Neural cell (in vitro differentiated cells): ENCODE measurements around the gene SDK1.

Experiments used
- EP300 ChIP-seq: fragments of 450-650 bp; conservative IDR thresholded peaks from 2 replicates; pipeline ENCODE4 v1.6.1; 2014; ENCODE audit warnings: antibody characterized with exemption, mild to moderate bottlenecking, moderate library complexity; ENCODE audit not compliant: poor library complexity, severe bottlenecking
- EZH2 ChIP-seq: fragments of 200-600, 300-800 bp; shearing (Covaris generic), sonication (generic); IDR thresholded peaks from 2 replicates; pipeline ENCODE4 v1.6.1; 2014; ENCODE audit warnings: antibody characterized with exemption, low read length, borderline replicate concordance, mild to moderate bottlenecking; ENCODE audit not compliant: insufficient read depth, poor library complexity, severe bottlenecking
- MXI1 ChIP-seq: fragments of 450-650 bp; conservative IDR thresholded peaks from 2 replicates; pipeline ENCODE4 v1.6.1; 2014; ENCODE audit warnings: antibody characterized with exemption, mild to moderate bottlenecking; ENCODE audit not compliant: poor library complexity, severe bottlenecking
- POLR2AphosphoS5 ChIP-seq: IDR thresholded peaks from 2 replicates; pipeline ENCODE4 v1.6.1; 2012
- RAD21 ChIP-seq: fragments of 450-650 bp; conservative IDR thresholded peaks from 2 replicates; pipeline ENCODE4 v1.6.1; 2014; ENCODE audit warnings: antibody characterized with exemption, mild to moderate bottlenecking, moderate library complexity
- SMC3 ChIP-seq: fragments of 450-650 bp; conservative IDR thresholded peaks from 2 replicates; pipeline ENCODE4 v1.6.1; 2014; ENCODE audit warnings: antibody characterized with exemption, mild to moderate bottlenecking, moderate library complexity; ENCODE audit not compliant: poor library complexity
- TAF1 ChIP-seq: IDR thresholded peaks from 2 replicates; pipeline ENCODE4 v1.6.1; 2012; ENCODE audit warnings: low read depth
- TF ChIP-seq, protein P1 (sequence below): fragments of 450-650 bp; IDR thresholded peaks from 2 replicates; pipeline ENCODE4 v1.5.1; 2014; ENCODE audit warnings: antibody characterized with exemption, mild to moderate bottlenecking, moderate library complexity; ENCODE audit not compliant: poor library complexity, severe bottlenecking
- TF ChIP-seq, protein P2 (sequence below): IDR thresholded peaks from 2 replicates; pipeline ENCODE4 v1.6.1; 2012; ENCODE audit warnings: borderline replicate concordance

DNA sequence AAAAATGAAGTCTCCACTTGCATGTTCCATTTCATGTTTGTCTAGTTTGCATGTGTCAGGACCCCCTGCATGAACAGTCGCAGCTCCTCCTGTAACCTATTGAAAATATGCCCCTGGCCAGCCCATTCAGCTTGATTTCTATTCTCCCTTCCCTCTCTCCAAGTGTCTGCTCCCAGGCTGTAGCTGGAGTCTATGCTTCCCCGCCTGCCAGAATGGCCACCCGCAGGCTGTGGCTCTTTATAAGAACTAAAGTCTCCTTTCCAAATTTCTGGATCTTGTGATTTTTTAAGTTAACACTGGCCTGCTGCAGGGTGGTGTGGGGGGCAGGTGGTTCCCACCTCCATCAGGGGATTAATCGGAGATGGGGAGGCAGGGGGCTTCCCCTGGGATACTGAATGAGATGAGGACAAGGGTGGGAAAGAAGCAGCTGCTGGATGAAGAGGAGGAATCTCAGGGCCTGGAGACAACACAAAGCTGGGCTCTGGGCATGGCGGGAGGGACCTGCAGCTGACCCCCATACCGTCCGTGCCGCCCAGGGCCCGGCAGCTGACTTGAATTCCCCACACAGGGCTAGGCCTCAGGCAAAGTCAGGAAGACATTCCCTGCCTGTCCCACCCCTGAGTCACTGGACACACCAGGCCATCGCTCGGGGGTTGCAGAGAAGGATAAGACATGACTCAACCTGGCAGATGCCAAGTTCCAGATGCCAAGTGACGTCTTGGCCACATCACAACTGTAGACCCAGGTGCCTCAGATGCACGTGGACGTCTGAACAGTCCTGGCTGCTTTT, 981.6 kb downstream of the SDK1 start:
- TF ChIP-seq, protein P1, sequence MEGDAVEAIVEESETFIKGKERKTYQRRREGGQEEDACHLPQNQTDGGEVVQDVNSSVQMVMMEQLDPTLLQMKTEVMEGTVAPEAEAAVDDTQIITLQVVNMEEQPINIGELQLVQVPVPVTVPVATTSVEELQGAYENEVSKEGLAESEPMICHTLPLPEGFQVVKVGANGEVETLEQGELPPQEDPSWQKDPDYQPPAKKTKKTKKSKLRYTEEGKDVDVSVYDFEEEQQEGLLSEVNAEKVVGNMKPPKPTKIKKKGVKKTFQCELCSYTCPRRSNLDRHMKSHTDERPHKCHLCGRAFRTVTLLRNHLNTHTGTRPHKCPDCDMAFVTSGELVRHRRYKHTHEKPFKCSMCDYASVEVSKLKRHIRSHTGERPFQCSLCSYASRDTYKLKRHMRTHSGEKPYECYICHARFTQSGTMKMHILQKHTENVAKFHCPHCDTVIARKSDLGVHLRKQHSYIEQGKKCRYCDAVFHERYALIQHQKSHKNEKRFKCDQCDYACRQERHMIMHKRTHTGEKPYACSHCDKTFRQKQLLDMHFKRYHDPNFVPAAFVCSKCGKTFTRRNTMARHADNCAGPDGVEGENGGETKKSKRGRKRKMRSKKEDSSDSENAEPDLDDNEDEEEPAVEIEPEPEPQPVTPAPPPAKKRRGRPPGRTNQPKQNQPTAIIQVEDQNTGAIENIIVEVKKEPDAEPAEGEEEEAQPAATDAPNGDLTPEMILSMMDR = no peak
- no peak for TF ChIP-seq EZH2
- no peak for TF ChIP-seq TAF1
- TF ChIP-seq EP300 = no peak
- TF ChIP-seq RAD21 = no peak
- TF ChIP-seq POLR2AphosphoS5 = no peak
- TF ChIP-seq MXI1 = no peak
- TF ChIP-seq SMC3 = no peak
- TF ChIP-seq, protein P2, sequence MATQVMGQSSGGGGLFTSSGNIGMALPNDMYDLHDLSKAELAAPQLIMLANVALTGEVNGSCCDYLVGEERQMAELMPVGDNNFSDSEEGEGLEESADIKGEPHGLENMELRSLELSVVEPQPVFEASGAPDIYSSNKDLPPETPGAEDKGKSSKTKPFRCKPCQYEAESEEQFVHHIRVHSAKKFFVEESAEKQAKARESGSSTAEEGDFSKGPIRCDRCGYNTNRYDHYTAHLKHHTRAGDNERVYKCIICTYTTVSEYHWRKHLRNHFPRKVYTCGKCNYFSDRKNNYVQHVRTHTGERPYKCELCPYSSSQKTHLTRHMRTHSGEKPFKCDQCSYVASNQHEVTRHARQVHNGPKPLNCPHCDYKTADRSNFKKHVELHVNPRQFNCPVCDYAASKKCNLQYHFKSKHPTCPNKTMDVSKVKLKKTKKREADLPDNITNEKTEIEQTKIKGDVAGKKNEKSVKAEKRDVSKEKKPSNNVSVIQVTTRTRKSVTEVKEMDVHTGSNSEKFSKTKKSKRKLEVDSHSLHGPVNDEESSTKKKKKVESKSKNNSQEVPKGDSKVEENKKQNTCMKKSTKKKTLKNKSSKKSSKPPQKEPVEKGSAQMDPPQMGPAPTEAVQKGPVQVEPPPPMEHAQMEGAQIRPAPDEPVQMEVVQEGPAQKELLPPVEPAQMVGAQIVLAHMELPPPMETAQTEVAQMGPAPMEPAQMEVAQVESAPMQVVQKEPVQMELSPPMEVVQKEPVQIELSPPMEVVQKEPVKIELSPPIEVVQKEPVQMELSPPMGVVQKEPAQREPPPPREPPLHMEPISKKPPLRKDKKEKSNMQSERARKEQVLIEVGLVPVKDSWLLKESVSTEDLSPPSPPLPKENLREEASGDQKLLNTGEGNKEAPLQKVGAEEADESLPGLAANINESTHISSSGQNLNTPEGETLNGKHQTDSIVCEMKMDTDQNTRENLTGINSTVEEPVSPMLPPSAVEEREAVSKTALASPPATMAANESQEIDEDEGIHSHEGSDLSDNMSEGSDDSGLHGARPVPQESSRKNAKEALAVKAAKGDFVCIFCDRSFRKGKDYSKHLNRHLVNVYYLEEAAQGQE = no peak
